ENCODE results near the gene IL22RA1. TPM values are rescaled to one million over a fixed set of nuclear protein-coding genes. Genes with fewer than 3 reads are reported as not detected.
A peak's percentile ranks its signal among the peaks of the same experiment; 100 is the strongest.

IL22RA1 gene
- total RNA-seq, 8 experiments from 2014 or later, result 0.05 to 0.52 (median 0.13) TPM; not detected in 1

GRCh38 chr1:24077278-24077978 is 65.5 kb downstream of the IL22RA1 start:
- no peak overlapping the region for H3K27ac ChIP-seq
- WGBS, 10 experiments, result 75 to 91% (median 87%) methylated on average over 3 to 12 of the region's 16 CpGs; no CpG with 5 or more reads in 2 of the 10 experiments
- in situ Hi-C loops (cut with MboI; ENCODE audit: low pct_unique_long_range_greater_than_20kb in 2 of 9, low sequenced_read_pairs in 9 of 9, unreplicated experiment in 9 of 9), result no loop called here
- no peaks in the 10 kb centered on the region for H3K4me1 ChIP-seq (replicated peaks in 1 of 2)
- H3K4me3 ChIP-seq, result no peak overlapping the region
- ATAC-seq (replicated peaks in 6 of 8), result no peak

DNA sequence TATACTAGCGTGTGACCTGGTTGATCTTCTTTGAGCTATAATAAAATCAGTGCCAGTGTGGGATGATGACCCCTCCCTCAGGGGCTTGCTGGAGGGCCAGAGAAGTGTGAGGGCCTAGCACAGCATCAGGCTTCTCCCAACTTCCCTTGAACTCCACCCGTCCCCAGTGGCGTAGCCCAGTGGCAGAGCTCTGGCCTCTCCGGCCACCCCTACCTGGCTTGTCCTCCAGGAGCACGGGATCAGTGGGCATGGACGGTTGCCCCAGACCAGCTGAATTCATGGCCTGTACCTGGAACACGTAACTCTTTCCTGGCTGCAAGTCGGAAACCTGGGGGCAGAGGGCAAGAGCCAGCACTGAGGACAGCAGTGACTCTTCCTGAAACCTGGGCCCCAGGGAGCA is 67.0 kb downstream of the IL22RA1 start:
- WGBS, 10 experiments, result 40 to 100% (median 79%) methylated on average over 1 to 4 of the region's 8 CpGs; no CpG with 5 or more reads in 2 of the 10 experiments
- H3K4me1 ChIP-seq (replicated peaks in 1 of 2), result no peaks in the 10 kb centered on the region
- H3K27ac ChIP-seq, result no peak overlapping the region
- in situ Hi-C loops (cut with MboI; ENCODE audit: low pct_unique_long_range_greater_than_20kb in 2 of 9, low sequenced_read_pairs in 9 of 9, unreplicated experiment in 9 of 9), result no loop called here
- no peak overlapping the region for H3K4me3 ChIP-seq
- no peak for ATAC-seq (replicated peaks in 6 of 8)

GRCh38 chr1:24075590-24075854 is 67.4 kb downstream of the IL22RA1 start:
- ATAC-seq (replicated peaks in 6 of 8), result no peak
- in situ Hi-C loops (cut with MboI; ENCODE audit: low pct_unique_long_range_greater_than_20kb in 2 of 9, low sequenced_read_pairs in 9 of 9, unreplicated experiment in 9 of 9), result no loop called here
- H3K27ac ChIP-seq, result no peak overlapping the region
- 67 to 100% (median 86%) methylated on average over 1 to 4 of the region's 4 CpGs for WGBS, 10 experiments
- H3K4me3 ChIP-seq, result no peak overlapping the region
- no peaks in the 10 kb centered on the region for H3K4me1 ChIP-seq (replicated peaks in 1 of 2)

DNA sequence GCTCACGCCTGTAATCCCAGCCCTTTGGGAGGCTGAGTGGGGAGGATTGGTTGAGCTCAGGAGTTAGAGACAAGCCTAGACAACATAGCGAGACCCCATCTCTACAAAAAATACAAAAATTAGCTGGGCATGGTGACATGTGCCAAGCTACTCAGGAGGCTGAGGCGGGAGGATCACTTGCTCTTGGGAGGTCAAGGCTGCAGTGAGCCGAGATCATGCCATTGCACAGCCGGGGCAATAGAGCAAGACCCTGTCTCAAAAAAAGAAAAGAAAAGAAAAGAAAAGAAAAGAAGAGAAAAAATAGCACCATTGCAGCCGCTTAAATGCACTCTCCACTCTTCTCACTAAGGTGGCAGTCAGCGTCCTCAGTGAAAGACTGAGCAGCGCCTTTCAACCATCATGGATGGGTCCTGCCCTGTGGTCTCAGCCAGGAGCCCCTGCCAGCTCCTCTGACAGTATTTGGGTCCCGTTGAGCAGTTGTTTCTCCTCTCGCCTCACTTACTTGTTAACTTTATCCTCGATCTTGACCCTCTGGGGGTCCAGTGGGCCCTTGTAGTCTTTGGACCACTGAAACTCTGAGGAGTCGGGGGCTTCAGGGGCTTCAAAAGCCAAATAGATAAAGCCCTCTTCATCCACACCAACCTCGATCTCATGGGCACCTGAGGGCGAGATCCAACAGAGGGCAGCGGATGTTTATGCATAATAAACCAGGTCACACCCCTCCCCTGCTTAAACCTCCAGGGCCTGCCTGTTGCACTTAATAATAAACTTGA is 67.9 kb downstream of the IL22RA1 start:
- Histone ChIP-seq H3K4me1 (replicated peaks in 1 of 2) (no peaks in the 10 kb centered on the region), H3K27ac (no peak overlapping the region), H3K4me3 (no peak overlapping the region)
- ATAC-seq (replicated peaks in 6 of 8), result peak in 1 of 8 experiments; percentile 9
- 40 to 100% (median 84%) methylated on average over 1 to 15 of the region's 15 CpGs for WGBS, 10 experiments
- in situ Hi-C loops (cut with MboI; ENCODE audit: low pct_unique_long_range_greater_than_20kb in 2 of 9, low sequenced_read_pairs in 9 of 9, unreplicated experiment in 9 of 9), result loop anchor here in 1 of 9 experiments (25.0 kb wide), 1 partner anchor 312 kb away; no protein-coding TSS in a partner anchor

DNA sequence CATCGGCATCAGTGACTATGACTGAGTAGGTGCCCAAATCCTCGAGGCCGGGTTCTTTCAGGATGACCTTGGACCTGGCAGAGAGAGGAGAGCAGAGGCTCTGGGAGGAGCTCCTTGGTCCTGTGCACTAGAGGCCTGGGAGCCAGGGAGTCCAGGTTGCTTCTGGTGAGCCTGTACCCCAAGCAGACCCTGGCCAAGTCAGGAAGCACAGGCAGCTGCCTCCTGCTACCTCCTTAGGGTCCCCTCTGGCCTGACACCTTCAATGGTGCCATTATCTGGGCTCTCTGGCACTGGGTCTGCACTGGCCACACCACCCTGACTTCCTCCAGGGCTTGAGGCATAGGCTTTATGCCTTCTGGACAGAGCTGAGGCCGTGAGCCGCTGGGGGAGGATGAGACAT is 68.7 kb downstream of the IL22RA1 start:
- in situ Hi-C loops (cut with MboI; ENCODE audit: low pct_unique_long_range_greater_than_20kb in 2 of 9, low sequenced_read_pairs in 9 of 9, unreplicated experiment in 9 of 9), result loop anchor here in 1 of 9 experiments (25.0 kb wide), 1 partner anchor 313 kb away; no protein-coding TSS in a partner anchor
- whole genome bisulfite sequencing, 10 experiments, result 88 to 100% (median 93%) methylated on average over 1 to 5 of the region's 5 CpGs; no CpG with 5 or more reads in 7 of the 10 experiments

DNA sequence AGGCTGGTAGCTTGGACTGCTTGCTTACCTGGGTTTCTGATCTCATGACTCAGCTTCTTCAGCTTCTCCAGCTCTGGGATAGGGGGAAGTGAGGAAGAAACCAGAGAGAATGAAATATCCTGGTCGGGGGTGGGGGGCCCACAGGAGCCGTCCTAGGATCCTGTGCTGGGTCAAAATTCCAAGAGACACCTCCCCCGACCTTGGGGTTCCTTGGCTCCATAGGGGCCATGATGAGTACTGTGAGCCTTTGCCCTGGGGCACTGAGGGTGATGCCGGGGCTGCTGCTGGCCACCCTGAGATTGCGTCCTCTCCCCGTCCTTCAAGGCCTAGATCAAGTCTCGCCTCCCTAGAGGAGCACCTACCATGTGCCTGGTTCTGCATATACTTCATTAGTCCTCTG is 71.0 kb downstream of the IL22RA1 start:
- H3K4me1 ChIP-seq (replicated peaks in 1 of 2), result no peaks in the 10 kb centered on the region
- in situ Hi-C loops (cut with MboI; ENCODE audit: low pct_unique_long_range_greater_than_20kb in 2 of 9, low sequenced_read_pairs in 9 of 9, unreplicated experiment in 9 of 9), result loop anchor here in 1 of 9 experiments (25.0 kb wide), 1 partner anchor 315 kb away; no protein-coding TSS in a partner anchor
- 78 to 100% (median 98%) methylated on average over 1 to 7 of the region's 7 CpGs; no CpG with 5 or more reads in 4 of the 10 experiments for WGBS, 10 experiments

More for the DNA sequence above, 68.7 kb downstream of the IL22RA1 start:
- no peak overlapping the region for H3K4me3 ChIP-seq
- no peaks in the 10 kb centered on the region for H3K4me1 ChIP-seq (replicated peaks in 1 of 2)
- ATAC-seq (replicated peaks in 6 of 8), result no peak
- H3K27ac ChIP-seq, result no peak overlapping the region

GRCh38 chr1:24070821-24071393 is 72.0 kb downstream of the IL22RA1 start:
- peak; percentile 84 to 98 (median 92) for ATAC-seq (replicated peaks in 6 of 8)
- Histone ChIP-seq H3K27ac (no peak overlapping the region), H3K4me3 (no peak overlapping the region), H3K4me1 (replicated peaks in 1 of 2) (no peaks in the 10 kb centered on the region)
- WGBS, 10 experiments, result 0 to 25% (median 13%) methylated on average over 6 to 13 of the region's 15 CpGs; no CpG with 5 or more reads in 6 of the 10 experiments
- in situ Hi-C loops (cut with MboI; ENCODE audit: low pct_unique_long_range_greater_than_20kb in 2 of 9, low sequenced_read_pairs in 9 of 9, unreplicated experiment in 9 of 9), result loop anchor here in 1 of 9 experiments (25.0 kb wide), 1 partner anchor 316 kb away; no protein-coding TSS in a partner anchor

More for the DNA sequence above, 71.0 kb downstream of the IL22RA1 start:
- no peak overlapping the region for H3K27ac ChIP-seq
- peak in 1 of 8 experiments; percentile 13 for ATAC-seq (replicated peaks in 6 of 8)
- no peak overlapping the region for H3K4me3 ChIP-seq

DNA sequence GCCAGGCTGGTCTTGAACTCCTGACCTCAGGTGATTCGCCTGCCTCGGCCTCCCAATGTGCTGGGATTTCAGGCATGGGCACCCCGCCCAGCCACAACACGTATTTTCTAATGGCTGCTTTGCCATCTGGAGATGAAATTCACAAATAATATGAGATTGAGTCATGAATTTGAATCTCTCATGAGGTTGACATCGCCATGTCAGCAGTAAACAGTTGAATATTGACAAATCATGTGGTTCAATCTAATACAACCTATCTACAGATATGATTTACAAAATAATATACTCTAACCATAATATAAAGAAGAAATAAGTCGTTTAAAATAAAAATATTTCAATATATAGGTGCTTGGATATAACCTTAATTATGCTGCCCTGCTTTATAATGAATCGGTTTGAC is 73.1 kb downstream of the IL22RA1 start:
- no peaks in the 10 kb centered on the region for H3K4me1 ChIP-seq (replicated peaks in 1 of 2)
- in situ Hi-C loops (cut with MboI; ENCODE audit: low pct_unique_long_range_greater_than_20kb in 2 of 9, low sequenced_read_pairs in 9 of 9, unreplicated experiment in 9 of 9), result loop anchor here in 1 of 9 experiments (25.0 kb wide), 1 partner anchor 317 kb away; no protein-coding TSS in a partner anchor
- WGBS, 10 experiments, result 23 to 100% (median 65%) methylated on average over 2 to 7 of the region's 7 CpGs
- no peak overlapping the region for H3K27ac ChIP-seq
- no peak for ATAC-seq (replicated peaks in 6 of 8)
- H3K4me3 ChIP-seq, result no peak overlapping the region

Other genes with a start within 250 kb of the IL22RA1 start
- gene CNR2, start 229.8 kb downstream of the IL22RA1 start, total RNA-seq, result under 1 TPM in 4 of 8 experiments, not detected in 4; 0.09 to 0.57 (median 0.11) TPM
- gene PNRC2, start 183.3 kb downstream of the IL22RA1 start, total RNA-seq, result 100 to 1,000 TPM in 1 of 8 experiments, 10 to 100 TPM in 7; 71.0 to 157 (median 83.7) TPM
- 100 to 1,000 TPM; 101 to 230 (median 169) TPM for gene SRSF10, start 162.8 kb downstream of the IL22RA1 start, total RNA-seq
- gene MYOM3, start 31.0 kb downstream of the IL22RA1 start, total RNA-seq, result 1 to 10 TPM in 1 of 8 experiments, under 1 TPM in 7; 0.05 to 1.2 (median 0.28) TPM
- gene IFNLR1, start 44.1 kb upstream of the IL22RA1 start, total RNA-seq, result 1 to 10 TPM in 3 of 8 experiments, under 1 TPM in 5; 0.11 to 2.1 (median 0.55) TPM
- gene GRHL3, start 176.2 kb upstream of the IL22RA1 start, total RNA-seq, result 1 to 10 TPM in 2 of 8 experiments, under 1 TPM in 5, not detected in 1; 0.05 to 1.1 (median 0.57) TPM

Data from motor neuron (in vitro differentiated cells).